Coronary artery (tissue), 2 donors: ENCODE data around the gene OR10A5.

Experiments
- DNase-seq: peaks from one replicate; pipeline ENCODE4 v3.0.0-alpha.2; 2017; ENCODE audit warnings: low spot score
- H3K27ac ChIP-seq, 2 donors: fragments of 200-600 bp; sonication (generic); one replicate each; pipeline ENCODE4 v1.5.1; 2016 to 2019
- H3K4me3 ChIP-seq: fragments of 200-600 bp; sonication (generic); 2 replicates; pipeline ENCODE4 v1.5.1; 2016; ENCODE audit warnings: mild to moderate bottlenecking, moderate library complexity
- TF ChIP-seq, protein P1 (sequence below): fragments of 200-600 bp; sonication (generic); IDR thresholded peaks from one replicate; pipeline ENCODE4 v1.5.1; 2019; ENCODE audit warnings: antibody characterized with exemption

Gene OR10A5

GRCh38 chr11:6824136-6824823, 21.2 kb upstream of the OR10A5 start:
- TF ChIP-seq, protein P1, sequence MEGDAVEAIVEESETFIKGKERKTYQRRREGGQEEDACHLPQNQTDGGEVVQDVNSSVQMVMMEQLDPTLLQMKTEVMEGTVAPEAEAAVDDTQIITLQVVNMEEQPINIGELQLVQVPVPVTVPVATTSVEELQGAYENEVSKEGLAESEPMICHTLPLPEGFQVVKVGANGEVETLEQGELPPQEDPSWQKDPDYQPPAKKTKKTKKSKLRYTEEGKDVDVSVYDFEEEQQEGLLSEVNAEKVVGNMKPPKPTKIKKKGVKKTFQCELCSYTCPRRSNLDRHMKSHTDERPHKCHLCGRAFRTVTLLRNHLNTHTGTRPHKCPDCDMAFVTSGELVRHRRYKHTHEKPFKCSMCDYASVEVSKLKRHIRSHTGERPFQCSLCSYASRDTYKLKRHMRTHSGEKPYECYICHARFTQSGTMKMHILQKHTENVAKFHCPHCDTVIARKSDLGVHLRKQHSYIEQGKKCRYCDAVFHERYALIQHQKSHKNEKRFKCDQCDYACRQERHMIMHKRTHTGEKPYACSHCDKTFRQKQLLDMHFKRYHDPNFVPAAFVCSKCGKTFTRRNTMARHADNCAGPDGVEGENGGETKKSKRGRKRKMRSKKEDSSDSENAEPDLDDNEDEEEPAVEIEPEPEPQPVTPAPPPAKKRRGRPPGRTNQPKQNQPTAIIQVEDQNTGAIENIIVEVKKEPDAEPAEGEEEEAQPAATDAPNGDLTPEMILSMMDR: no peak
- no peak overlapping the region for H3K4me3 ChIP-seq
- no peak overlapping the region for H3K27ac ChIP-seq
- DNase-seq: no peak

DNA sequence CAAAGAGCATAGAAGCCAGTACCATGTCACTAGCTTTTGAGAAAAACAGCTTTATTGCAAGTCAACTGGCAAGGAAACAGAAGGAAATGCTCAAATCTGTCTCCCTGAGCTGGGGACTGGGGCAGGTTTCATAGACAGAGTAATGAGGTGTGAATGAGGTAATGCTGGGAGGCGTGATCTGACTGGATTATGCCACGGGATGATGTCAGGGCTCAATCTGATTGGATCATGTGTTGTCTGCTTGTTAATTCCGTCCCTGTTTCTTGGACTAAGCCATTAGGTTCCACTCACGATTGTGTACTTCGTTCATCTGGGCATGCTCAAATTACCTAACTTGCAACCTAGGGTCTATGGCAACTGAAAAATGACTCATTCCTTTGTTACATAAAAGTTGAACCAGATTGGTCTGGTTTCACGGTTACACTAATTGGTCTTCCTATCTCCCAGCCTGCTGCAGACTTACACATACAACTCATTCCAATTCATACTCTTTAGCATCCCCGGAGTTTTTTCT, 20.2 kb upstream of the OR10A5 start:
- no peak overlapping the region for H3K4me3 ChIP-seq
- TF ChIP-seq, protein P1: no peak
- DNase-seq: no peak
- no peak overlapping the region for H3K27ac ChIP-seq

DNA sequence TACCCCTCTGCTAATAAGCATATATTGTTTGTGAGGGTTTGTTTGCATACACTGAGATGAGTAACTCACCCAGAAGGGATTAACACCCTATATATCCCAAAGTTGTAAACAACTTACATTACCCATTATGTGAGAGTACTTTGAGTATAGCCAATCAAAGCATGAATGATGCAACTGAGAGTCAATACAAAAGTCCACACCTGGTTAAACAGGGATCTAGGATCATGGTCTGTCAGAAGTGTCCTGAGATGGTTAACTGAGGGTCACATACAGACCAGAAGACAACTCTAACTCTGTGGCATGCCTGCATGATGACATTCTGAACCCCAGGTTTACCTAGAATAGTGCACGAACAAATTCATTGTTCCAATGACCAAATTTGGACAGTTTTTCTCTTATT, 17.4 kb upstream of the OR10A5 start:
- no peak overlapping the region for H3K27ac ChIP-seq
- no peak overlapping the region for H3K4me3 ChIP-seq
- TF ChIP-seq, protein P1: no peak
- no peak for DNase-seq

- DNase-seq: no peak
- Histone ChIP-seq H3K4me3 (no peak overlapping the region), H3K27ac (no peak overlapping the region)
- TF ChIP-seq, protein P1: no peak
These were observed 12.1 kb upstream of the OR10A5 start for GRCh38 chr11:6833356-6833755.

DNA sequence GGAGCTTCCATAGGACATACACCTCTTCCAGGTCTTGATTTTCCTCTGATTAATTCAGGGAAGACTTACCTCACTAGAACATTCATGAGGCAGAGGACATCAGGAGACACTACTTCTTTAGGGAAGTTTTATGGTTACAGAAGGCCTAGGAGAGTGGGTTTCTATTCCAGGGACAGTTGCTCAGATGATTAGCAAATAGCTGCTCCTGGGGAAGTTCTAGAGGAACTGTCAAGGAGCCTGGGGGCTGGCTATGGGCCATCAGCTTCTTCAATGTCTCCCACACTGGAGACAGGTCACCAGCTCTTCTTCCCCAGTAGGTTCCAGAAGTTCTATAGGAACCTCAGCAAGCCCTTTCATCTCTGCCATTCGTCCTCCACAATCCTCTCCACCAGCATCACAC, 11.5 kb upstream of the OR10A5 start:
- TF ChIP-seq, protein P1: no peak
- H3K27ac ChIP-seq: no peak overlapping the region
- no peak overlapping the region for H3K4me3 ChIP-seq
- DNase-seq: no peak

DNA sequence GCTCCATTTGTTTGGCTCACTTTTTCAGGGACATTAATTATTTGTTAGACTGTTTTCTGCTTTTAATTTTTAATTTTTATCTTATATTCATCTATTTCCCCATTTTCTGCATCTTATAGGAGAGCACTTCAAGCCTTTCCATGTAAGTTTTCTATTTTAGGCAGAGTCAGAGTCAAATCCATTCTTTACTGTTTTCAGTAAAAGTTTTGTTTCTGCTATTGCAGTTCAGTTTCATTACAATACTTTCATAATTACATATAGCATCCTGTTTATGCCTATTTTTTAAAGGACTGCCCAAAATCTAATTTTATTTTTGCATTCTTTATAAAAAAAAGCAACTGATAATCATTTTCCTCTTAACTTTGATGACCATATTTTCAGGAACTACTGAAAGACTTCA, 3.8 kb upstream of the OR10A5 start:
- TF ChIP-seq, protein P1: no peak
- no peak for DNase-seq
- H3K27ac ChIP-seq: no peak overlapping the region

DNA sequence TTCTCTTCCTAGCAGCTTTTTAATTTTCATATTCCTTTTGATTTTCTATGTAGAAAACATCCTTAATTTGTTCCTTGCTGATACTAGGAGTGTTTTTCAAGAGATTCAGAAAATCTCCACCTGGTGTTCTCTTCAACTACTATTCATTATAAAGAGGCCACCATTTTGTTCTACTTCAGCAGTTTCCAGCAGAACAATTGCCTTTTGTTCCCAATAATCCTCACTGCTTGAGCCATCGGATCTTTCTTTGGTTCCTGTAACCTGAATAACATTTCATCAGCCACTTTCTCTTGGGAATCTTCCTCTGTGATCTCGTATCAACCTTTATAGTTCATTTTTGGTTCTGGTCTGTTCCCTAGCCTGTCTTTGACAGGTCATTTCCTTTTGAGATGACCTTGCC, 1.8 kb upstream of the OR10A5 start:
- Histone ChIP-seq H3K27ac (no peak overlapping the region), H3K4me3 (no peak overlapping the region)
- TF ChIP-seq, protein P1: no peak
- DNase-seq: no peak

More for the DNA sequence above, 3.8 kb upstream of the OR10A5 start:
- H3K4me3 ChIP-seq: no peak overlapping the region
